ENCODE data around the gene KIAA1755.

The KIAA1755 gene

GRCh38 chr20:38228436-38228835 is 32.1 kb downstream of the KIAA1755 start:
- H4K20me1 ChIP-seq (ENCODE audit: control insufficient read depth, insufficient read depth, low read depth, low read length): no peaks in the 10 kb centered on the region
- TF ChIP-seq EZH2phosphoT487 (IDR thresholded peaks at IDR 0.05; ENCODE audit: borderline replicate concordance, low read length): no peak
- H3K79me2 ChIP-seq (ENCODE audit: control insufficient read depth, low read length): no peaks in the 10 kb centered on the region
- H3K36me3 ChIP-seq (ENCODE audit: control insufficient read depth, low read length): no peaks in the 10 kb centered on the region
- no peaks in the 10 kb centered on the region for H3K9me2 ChIP-seq (replicated peaks; ENCODE audit: control insufficient read depth, low read length)
- H3F3A ChIP-seq (ENCODE audit: control insufficient read depth, insufficient read depth): no peaks in the 10 kb centered on the region
- H3K27ac ChIP-seq (ENCODE audit: low read depth, low read length): no peak overlapping the region
- no peak overlapping the region for H3K4me3 ChIP-seq (ENCODE audit: low read length)
- no peaks in the 10 kb centered on the region for H3K9me3 ChIP-seq (ENCODE audit: control insufficient read depth, insufficient read depth, low read length)
- H3K27me3 ChIP-seq (ENCODE audit: control insufficient read depth, low read length): no peaks in the 10 kb centered on the region
- no peaks in the 10 kb centered on the region for H3K4me1 ChIP-seq (ENCODE audit: control insufficient read depth, low read length)
- H3K4me2 ChIP-seq (ENCODE audit: low read length): no peak overlapping the region

- Histone ChIP-seq H3K4me1 (ENCODE audit: control insufficient read depth, low read length) (no peaks in the 10 kb centered on the region), H3K36me3 (ENCODE audit: control insufficient read depth, low read length) (no peaks in the 10 kb centered on the region), H4K20me1 (ENCODE audit: control insufficient read depth, insufficient read depth, low read depth, low read length) (0 out of 2 replicates have a peak, but pooled peaks cover 2% of the 10 kb centered on the region), H3K79me2 (ENCODE audit: control insufficient read depth, low read length) (no peaks in the 10 kb centered on the region), H3K4me2 (ENCODE audit: low read length) (no peak overlapping the region), H3K9me3 (ENCODE audit: control insufficient read depth, insufficient read depth, low read length) (no peaks in the 10 kb centered on the region), H3K4me3 (ENCODE audit: low read length) (no peak overlapping the region), H3K27ac (ENCODE audit: low read depth, low read length) (no peak overlapping the region), H3K9me2 (replicated peaks; ENCODE audit: control insufficient read depth, low read length) (no peaks in the 10 kb centered on the region), H3K27me3 (ENCODE audit: control insufficient read depth, low read length) (no peaks in the 10 kb centered on the region), H3F3A (ENCODE audit: control insufficient read depth, insufficient read depth) (no peaks in the 10 kb centered on the region)
- no peak for TF ChIP-seq EZH2phosphoT487 (IDR thresholded peaks at IDR 0.05; ENCODE audit: borderline replicate concordance, low read length)
- TF ChIP-seq CTCF (IDR thresholded peaks at IDR 0.05; ENCODE audit: low read depth, low read length, poor library complexity, severe bottlenecking): no peak
Observed at GRCh38 chr20:38227420-38228360, 32.8 kb downstream of the KIAA1755 start.

GRCh38 chr20:38226553-38226952 is 34.0 kb downstream of the KIAA1755 start:
- Histone ChIP-seq H3K79me2 (ENCODE audit: control insufficient read depth, low read length) (no peaks in the 10 kb centered on the region), H3K9me2 (replicated peaks; ENCODE audit: control insufficient read depth, low read length) (no peaks in the 10 kb centered on the region), H3F3A (ENCODE audit: control insufficient read depth, insufficient read depth) (no peaks in the 10 kb centered on the region), H3K4me2 (ENCODE audit: low read length) (no peak overlapping the region), H3K27ac (ENCODE audit: low read depth, low read length) (no peak overlapping the region), H3K4me3 (ENCODE audit: low read length) (no peak overlapping the region), H4K20me1 (ENCODE audit: control insufficient read depth, insufficient read depth, low read depth, low read length) (0 out of 2 replicates have a peak, but pooled peaks cover 2% of the 10 kb centered on the region), H3K27me3 (ENCODE audit: control insufficient read depth, low read length) (no peaks in the 10 kb centered on the region), H3K36me3 (ENCODE audit: control insufficient read depth, low read length) (no peaks in the 10 kb centered on the region), H3K9me3 (ENCODE audit: control insufficient read depth, insufficient read depth, low read length) (no peaks in the 10 kb centered on the region), H3K4me1 (ENCODE audit: control insufficient read depth, low read length) (no peaks in the 10 kb centered on the region)
- TF ChIP-seq CTCF (IDR thresholded peaks at IDR 0.05; ENCODE audit: low read depth, low read length, poor library complexity, severe bottlenecking) (no peak), EZH2phosphoT487 (IDR thresholded peaks at IDR 0.05; ENCODE audit: borderline replicate concordance, low read length) (no peak)

- Histone ChIP-seq H3F3A (ENCODE audit: control insufficient read depth, insufficient read depth) (no peaks in the 10 kb centered on the region), H3K9me2 (replicated peaks; ENCODE audit: control insufficient read depth, low read length) (no peaks in the 10 kb centered on the region), H3K4me1 (ENCODE audit: control insufficient read depth, low read length) (no peaks in the 10 kb centered on the region), H3K27ac (ENCODE audit: low read depth, low read length) (no peak overlapping the region), H3K36me3 (ENCODE audit: control insufficient read depth, low read length) (no peaks in the 10 kb centered on the region), H3K9me3 (ENCODE audit: control insufficient read depth, insufficient read depth, low read length) (no peaks in the 10 kb centered on the region), H4K20me1 (ENCODE audit: control insufficient read depth, insufficient read depth, low read depth, low read length) (0 out of 2 replicates have a peak, but pooled peaks cover 2% of the 10 kb centered on the region), H3K4me3 (ENCODE audit: low read length) (no peak overlapping the region), H3K4me2 (ENCODE audit: low read length) (no peak overlapping the region), H3K27me3 (ENCODE audit: control insufficient read depth, low read length) (no peaks in the 10 kb centered on the region), H3K79me2 (ENCODE audit: control insufficient read depth, low read length) (no peaks in the 10 kb centered on the region)
- TF ChIP-seq CTCF (IDR thresholded peaks at IDR 0.05; ENCODE audit: low read depth, low read length, poor library complexity, severe bottlenecking) (no peak), EZH2phosphoT487 (IDR thresholded peaks at IDR 0.05; ENCODE audit: borderline replicate concordance, low read length) (no peak)
Observed at GRCh38 chr20:38225900-38226263, 34.7 kb downstream of the KIAA1755 start.

All from DOHH2 (cell line).